Measurements from ENCODE around the gene NEK4.

Gene NEK4

GRCh38 chr3:52703341-52703740, 67.4 kb downstream of the NEK4 start:
- TF ChIP-seq CTCF (conservative IDR thresholded peaks at IDR 0.05) (no peak), ZFX (IDR thresholded peaks at IDR 0.05) (no peak)
- no peak overlapping the region for H3K27ac ChIP-seq

DNA sequence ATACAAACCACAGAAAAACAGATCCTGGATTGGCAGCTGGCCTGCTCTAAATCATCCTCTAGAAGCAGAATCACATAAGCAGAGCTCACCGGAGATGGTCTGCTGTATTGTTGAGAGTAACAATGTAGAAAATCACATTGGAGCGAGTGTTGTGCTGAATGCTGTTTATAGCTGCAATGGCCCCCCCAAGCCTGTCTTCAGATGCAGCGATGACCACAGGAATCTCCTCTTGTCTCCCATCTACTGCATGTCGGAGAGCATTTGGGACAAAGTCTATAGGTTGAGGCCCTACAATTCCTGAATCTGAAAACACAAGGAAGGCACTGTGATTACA, 73.1 kb downstream of the NEK4 start:
- no peak for TF ChIP-seq CTCF (conservative IDR thresholded peaks at IDR 0.05)
- no peak for TF ChIP-seq ZFX (IDR thresholded peaks at IDR 0.05)
- H3K27ac ChIP-seq = no peak overlapping the region

- TF ChIP-seq ZFX (IDR thresholded peaks at IDR 0.05) = no peak
- TF ChIP-seq CTCF (conservative IDR thresholded peaks at IDR 0.05) = no peak
- H3K27ac ChIP-seq = no peak overlapping the region
Observed at GRCh38 chr3:52696830-52697631, 73.7 kb downstream of the NEK4 start.

DNA sequence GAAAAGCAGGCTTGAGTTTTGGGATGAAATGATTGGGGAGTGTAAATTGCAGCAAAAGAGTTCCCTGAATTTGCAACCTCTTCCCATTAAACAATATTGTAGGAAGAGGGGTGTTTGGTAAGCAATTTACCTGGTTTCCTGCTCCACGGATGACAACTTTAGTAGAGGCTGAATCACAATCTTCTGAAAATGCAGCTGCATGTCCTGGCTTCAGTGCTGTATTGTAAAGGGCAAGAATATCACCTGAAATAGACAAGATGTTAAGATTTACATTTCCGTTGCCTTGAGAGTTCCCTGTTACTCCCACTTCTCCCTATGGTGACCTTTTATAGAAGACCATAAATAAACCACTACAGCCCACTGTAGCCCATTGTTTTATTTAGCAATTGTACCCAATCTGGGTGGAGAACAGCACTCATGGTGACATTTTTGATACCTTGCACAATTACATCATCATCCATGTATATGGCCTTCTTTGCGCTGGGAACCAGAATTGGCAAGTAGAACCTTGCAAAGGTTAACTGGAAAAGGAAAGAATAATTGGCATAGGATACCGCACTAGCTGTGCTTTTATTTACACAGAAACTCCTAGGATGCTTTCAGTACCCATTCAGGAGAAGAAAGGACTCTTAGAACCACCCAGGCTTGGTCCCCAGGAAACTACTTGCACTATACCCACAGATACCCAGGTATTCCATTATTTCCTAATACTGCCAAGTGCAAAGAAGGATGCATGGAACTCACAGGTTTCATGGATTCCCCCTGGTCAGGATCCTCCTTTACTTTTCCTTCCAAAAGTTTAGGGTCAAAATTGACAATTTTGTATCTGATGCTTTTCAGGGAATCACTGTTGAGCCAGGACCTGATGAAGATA, 74.7 kb downstream of the NEK4 start:
- TF ChIP-seq ZFX (IDR thresholded peaks at IDR 0.05) (no peak), CTCF (conservative IDR thresholded peaks at IDR 0.05) (no peak)
- H3K27ac ChIP-seq = no peak overlapping the region

- no peak overlapping the region for H3K27ac ChIP-seq
- TF ChIP-seq ZFX (IDR thresholded peaks at IDR 0.05) (no peak), CTCF (conservative IDR thresholded peaks at IDR 0.05) (no peak)
Observed at GRCh38 chr3:52694528-52695189, 76.1 kb downstream of the NEK4 start.

DNA sequence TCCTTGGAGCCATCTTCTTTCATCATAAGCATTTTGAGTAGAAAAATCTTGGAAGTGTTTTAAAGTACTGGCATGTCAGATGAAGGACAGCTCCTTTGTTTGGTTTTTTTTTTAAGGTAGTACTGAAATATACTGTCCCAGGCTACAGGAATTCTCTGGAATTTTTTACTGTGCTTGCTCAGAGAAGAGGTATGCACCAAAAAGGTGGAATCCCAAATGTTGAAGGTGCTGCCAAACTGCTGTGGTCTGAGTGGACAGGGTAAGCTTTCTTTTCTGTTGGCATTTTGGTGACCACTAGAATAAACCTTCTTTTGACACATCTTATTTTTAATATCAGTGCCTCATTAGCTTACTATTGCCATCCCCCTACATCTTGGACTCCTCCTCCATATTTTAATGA, 77.7 kb downstream of the NEK4 start:
- H3K27ac ChIP-seq = no peak overlapping the region
- no peak for TF ChIP-seq ZFX (IDR thresholded peaks at IDR 0.05)
- no peak for TF ChIP-seq CTCF (conservative IDR thresholded peaks at IDR 0.05)

DNA sequence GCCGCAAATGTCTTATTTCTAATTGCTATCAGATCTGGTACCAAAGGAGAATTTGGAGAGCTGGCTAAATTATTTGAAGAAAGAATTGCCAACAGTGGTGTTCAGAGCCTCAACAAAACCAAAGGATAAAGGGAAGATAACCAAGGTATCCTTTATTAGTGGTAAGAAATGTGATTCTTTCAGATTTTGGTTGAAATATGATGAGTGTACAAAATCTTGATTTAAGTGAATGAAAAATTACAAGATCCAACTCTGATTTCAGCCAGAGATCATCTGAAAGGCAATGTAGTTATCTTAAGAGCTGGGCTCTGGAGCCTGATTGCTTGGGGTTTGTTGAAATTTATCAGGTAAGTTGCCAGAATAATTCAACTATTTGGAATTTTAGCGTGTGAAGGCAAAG, 80.2 kb downstream of the NEK4 start:
- TF ChIP-seq ZFX (IDR thresholded peaks at IDR 0.05) (no peak), CTCF (conservative IDR thresholded peaks at IDR 0.05) (no peak)
- no peak overlapping the region for H3K27ac ChIP-seq
